ENCODE data around the gene PAX7.

DNA sequence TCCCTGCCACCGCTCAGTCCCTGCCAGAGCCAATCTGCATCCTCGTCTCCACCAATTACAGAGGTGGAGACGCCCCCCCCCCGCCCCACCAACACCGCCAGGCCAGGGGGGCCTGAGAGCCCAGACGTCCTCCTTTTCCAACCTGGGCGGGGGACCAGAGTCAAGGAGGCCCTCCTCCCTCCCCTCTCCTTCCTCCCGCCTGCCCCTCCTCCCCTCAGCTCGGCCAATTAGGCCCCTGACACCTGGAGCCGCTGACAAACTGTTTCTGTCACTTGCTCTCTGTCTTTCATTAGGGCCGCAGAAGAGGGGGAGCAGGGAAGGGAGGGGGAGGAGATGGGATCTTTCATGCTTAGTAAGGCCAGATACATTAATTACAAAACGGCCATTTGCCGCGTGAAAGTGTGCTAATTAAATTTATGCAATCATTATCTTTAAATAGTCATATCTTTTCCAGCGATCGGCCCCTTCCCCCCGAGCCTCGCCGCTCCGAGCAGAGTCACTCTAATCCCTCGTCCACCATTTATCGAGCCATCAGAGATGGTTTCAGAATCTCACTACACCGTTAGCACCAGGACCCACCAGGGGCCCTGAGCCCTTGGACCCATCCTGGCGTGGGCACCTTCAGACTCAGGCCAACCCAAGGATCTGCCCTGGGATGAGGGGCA, 94.7 kb downstream of the PAX7 start:
- TF ChIP-seq, protein P1, sequence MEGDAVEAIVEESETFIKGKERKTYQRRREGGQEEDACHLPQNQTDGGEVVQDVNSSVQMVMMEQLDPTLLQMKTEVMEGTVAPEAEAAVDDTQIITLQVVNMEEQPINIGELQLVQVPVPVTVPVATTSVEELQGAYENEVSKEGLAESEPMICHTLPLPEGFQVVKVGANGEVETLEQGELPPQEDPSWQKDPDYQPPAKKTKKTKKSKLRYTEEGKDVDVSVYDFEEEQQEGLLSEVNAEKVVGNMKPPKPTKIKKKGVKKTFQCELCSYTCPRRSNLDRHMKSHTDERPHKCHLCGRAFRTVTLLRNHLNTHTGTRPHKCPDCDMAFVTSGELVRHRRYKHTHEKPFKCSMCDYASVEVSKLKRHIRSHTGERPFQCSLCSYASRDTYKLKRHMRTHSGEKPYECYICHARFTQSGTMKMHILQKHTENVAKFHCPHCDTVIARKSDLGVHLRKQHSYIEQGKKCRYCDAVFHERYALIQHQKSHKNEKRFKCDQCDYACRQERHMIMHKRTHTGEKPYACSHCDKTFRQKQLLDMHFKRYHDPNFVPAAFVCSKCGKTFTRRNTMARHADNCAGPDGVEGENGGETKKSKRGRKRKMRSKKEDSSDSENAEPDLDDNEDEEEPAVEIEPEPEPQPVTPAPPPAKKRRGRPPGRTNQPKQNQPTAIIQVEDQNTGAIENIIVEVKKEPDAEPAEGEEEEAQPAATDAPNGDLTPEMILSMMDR (IDR thresholded peaks at IDR 0.05): no peak
- no peak for TF ChIP-seq POLR2A (IDR thresholded peaks at IDR 0.05)
